Lung microvascular endothelial cell (primary cell): Measurements from ENCODE around the gene CORO7. TPM values are rescaled to one million over a fixed set of nuclear protein-coding genes. Genes with fewer than 3 reads are reported as not detected.
A peak's percentile ranks its signal among the peaks of the same experiment; 100 is the strongest.

Source experiments
- DNase-seq, 2 donors: peaks; one replicate each; pipeline versions ENCODE4 v3.0.0 to v3.0.0-alpha.2; 2010; ENCODE audit warnings: low read depth in 2 of 2
- total RNA-seq: library from RNA; depleted of rRNA; stranded (reverse); fragments of >200 nt; gene quantifications from 2 replicates; pipeline ENCODE4 v1.2.1, GENCODE V29; 2014

The CORO7 gene
- total RNA-seq, 1 donor from 2014 or later = 34.9 TPM

DNA sequence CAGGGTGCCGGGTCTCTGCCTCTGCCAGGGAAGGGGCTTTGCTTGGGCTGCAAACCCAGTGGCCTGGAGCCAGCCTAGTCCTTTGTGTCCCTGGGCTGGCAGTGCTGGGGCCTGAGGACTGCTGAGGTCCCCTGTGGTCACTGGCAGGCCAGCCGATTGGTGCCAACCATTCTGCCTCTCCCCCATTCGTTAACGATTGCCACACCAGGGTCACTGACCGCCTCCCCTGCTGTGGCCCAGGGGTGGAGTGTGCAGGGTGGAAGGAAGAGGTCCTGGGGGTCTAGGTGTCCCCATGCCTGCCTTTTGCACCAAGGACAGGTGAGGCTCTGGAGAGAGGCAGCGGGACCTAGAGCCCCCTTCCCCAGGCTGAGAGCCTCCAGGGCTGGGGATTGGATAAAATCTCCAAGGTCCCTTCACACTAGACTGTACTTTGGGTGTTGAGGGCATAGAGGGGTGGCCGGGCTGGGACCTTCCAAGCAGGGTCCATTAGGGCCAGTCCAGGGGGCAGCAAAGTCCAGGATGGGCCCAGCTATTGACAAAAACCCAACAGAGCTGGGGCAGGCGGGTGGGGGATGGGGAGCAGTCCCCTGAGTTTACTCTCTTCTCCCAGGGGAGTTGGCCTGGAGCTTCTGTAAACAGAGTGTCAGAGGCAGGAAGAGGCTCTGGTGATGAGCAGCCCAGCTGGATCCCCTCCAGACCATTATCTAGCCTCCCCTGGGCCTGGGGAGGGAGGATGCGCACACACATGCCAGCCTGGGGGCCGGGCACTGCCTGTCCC, 43.6 kb downstream of the CORO7 start:
- DNase-seq = peak in 1 of 2 donors; percentile 88

DNA sequence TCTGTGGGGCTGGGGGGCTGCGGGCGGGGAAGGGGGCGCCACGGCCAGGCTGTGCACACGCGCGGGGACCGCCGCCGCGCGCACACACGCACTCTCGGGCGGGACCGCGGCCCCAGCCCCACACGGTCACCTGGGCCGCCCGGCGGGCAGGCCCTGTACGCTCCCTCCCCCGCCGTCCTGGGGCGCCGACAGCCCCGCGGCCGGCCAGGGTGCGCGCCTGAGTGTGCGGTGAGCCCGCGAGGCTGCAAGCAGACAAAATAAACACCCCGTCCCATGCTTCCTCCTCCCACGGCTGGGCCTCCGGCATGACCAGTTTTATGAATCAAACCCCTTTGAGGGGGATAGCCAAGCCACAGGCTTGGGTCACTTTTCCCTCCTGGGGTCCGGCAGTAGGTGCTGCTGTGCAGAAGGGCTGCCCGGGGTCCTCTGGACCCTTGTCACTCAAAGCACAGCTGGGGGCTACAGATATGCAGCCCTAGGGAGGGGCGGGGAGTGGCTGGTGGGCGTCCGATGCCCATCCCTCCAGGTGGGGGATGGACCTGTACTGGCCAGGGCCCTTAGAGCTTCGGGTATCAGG, 44.3 kb downstream of the CORO7 start:
- peak; percentile 23 to 38 for DNase-seq

DNA sequence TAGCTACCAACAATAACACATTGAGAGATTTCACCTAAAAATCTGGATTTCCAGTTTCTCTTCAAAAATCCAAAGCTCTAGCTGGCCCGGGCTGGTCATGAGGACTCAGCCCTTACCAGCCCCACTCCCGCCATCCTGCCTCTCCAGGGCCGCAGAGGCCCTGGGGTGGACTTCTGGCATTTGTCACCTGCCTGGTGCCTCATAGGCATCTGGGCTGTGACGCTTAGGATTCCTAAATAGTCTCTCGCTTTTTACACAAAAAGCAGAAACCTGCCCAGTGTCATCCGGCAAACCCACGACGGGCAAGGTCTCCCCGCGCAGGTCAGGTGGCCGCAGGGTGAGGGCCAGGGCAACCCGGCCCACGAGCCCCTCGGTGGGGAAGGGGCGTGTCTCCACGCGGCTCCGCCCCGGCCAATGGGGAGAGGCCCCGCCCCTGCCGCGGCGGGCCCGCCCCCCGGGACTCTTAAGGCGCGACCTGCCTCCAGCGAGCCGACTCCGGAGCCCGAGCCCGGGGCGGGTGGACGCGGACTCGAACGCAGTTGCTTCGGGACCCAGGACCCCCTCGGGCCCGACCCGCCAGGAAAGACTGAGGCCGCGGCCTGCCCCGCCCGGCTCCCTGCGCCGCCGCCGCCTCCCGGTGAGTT, 44.9 kb downstream of the CORO7 start, which contains the start of gene VASN:
Gene VASN, plus strand, starts transcription at position 492 of the 644 bp plus-strand sequence. CDS start 9,030 bp downstream, outside the sequence.
- peak; percentile 58 to 72 for DNase-seq

DNA sequence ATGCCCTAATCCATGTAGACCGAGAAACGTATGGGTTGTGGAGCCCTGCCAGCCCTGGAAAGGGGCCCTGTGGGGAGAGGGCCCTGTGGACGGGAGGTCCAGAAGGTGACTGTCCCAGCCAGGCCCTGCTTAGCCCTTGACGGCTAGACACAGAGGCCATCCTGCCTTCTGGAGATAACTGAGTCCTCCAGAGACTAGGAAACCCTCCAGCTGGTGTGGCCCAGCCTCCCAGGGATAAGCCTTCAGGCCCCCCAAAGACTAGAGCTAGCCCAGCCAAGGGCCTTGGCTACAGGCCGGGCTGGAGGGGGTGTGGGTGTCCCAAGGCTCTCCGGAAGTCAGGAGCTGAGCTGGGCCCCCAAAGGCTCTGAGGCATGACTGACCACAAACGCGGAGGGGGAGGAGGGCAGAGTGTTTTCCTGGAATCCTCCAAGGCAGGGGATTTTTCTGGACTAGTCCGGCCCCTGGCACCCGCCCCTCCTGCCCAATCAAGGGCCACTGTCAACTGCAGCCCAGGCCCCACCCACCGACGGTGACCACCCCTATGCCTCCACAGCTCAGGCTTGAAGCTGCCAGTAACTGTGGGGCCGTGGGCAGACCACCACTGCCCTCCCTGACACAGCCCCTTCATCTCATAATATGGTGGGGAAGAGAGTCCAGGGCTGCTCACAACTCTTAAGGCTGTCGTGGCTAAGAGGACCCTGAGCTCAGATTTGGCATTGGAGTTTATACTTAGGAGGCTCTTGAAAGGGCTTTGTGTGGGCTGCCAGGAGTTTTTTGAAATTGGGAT, 45.6 kb downstream of the CORO7 start:
- no peak for DNase-seq

DNA sequence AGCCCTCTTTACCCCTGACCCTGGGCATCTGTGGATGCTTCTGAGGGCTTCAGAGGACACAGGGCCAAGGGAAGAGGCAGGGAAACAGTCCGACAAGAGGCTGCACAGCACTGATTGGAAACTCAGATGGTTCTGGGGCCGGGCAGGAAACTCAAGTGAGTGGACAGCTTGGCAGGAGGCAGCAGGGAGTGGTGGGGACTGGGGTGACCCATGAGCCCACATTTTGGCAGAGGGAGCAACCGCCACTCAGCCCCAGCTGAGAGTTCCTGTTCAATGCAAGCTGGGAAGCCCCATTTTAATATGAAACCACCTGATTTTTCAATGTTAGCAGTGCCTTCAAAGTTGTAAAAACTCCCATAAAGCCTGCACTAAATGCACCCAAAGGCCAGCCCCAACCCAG, 46.2 kb downstream of the CORO7 start:
- no peak for DNase-seq

DNA sequence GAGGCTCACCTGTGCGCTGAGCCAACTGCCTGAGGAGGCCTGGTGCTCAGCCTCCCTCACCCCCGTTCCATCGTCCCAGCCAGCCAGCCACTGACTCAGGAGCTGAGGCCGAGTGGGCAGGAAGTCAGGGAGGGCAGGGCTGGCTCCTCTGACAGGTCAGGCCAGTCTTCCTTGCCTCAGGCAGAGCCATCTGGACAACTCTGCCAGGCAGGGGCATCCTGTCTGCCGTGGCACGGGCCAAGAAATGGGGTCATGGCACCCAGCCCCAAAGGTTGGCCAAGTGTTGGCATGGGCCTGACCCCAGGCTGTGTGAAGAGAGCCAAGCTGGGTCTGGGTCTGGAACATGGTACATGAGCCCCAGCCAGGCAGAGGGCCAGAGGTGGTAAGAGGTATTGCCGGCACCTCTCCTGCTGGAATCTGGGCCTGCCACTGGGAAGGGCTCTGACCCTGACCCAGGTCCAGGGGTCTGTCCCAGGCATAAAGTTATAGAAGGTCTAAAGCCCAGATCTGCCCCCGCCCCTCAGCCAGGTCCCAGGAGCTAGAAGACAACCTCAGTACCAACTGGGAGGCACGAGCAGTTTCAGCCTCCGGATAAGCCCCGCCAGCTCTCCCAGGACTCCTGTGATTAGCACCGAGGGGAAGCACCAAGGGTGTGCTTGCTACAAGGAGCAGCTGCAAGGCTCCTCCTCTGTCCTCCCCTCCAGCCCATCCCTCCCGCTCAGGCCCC, 47.2 kb downstream of the CORO7 start:
- peak in 1 of 2 donors; percentile 39 for DNase-seq

DNA sequence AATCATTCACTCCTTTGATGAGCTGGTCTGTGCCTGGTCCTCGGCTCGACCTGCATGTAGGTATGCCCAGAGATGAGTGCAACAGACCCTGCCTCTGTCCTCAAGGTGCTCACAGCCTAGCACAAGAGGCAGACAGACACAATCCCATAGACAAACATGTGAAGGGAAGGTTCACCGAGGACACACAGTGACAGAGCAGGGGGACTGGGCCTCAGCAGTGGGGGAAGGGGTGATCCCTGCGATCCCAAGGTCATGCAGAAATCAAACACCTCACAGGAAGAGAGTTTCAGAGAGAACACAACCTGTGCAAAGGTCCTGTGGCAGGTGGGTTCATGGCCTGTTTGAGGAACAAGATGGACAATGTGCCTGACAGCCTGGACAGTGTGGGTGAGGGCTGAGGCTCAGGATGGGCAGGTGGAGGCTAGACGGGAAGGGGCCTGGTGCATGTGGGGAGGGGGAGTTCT, 49.0 kb downstream of the CORO7 start:
- no peak for DNase-seq

DNA sequence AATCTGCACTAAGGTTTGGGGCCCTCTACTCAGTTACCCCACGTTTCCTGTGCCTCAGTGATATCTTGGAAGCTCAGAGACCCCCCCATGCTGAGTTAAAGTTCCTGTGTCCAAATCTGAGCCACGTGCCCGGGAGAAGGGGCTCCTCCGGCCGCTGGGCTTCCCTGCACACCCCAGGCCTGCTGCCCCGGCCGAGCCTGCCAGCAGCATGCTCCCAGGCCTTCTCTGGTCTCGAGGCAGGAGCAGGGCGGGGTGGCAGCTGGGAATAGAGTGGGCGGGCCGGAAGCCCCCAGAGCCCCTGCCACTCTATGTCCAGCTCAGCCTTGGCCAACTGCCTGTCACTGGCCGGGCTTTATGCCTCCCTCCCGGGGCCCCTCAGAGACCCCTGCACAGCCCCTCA, 50.4 kb downstream of the CORO7 start:
- DNase-seq = no peak

DNA sequence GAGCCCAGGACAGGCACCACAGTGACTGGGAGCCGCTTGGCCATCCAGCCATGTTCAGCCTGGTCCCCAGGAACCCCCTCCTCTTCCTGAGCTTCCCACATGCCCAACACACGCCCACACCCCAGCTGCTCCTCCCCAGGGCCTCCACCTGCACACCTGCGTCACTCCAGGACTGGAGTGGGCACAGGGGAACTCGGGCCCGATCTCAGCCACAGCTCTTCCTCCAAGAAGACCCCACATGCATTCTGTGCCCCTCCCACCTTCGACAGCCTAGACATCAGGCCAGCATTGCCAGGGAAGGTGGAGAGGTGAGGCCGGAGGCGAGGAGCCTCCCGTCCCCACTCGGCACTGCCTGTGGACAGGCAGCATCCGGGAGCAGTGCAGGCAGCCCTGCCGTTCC, 50.8 kb downstream of the CORO7 start:
- DNase-seq = no peak

DNA sequence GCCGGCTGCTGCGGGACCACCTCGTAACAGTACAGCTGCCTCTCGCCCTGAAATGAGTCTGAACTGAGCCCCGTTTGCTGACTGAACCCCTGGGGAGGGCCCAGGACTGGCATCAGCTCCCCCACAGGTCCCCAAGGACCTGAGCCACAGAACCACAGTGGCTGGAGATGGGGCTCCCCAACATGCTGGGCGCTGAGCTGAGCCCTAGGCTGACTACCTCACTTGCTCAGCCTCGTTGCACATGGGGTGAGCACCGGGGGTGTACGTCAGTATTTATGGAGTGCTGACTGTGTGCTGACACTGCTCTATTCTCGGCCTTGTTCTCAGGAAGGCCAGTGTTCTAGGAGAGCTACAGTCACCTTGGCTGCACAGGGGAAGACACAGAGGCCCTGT, 51.4 kb downstream of the CORO7 start:
- DNase-seq = no peak

DNA sequence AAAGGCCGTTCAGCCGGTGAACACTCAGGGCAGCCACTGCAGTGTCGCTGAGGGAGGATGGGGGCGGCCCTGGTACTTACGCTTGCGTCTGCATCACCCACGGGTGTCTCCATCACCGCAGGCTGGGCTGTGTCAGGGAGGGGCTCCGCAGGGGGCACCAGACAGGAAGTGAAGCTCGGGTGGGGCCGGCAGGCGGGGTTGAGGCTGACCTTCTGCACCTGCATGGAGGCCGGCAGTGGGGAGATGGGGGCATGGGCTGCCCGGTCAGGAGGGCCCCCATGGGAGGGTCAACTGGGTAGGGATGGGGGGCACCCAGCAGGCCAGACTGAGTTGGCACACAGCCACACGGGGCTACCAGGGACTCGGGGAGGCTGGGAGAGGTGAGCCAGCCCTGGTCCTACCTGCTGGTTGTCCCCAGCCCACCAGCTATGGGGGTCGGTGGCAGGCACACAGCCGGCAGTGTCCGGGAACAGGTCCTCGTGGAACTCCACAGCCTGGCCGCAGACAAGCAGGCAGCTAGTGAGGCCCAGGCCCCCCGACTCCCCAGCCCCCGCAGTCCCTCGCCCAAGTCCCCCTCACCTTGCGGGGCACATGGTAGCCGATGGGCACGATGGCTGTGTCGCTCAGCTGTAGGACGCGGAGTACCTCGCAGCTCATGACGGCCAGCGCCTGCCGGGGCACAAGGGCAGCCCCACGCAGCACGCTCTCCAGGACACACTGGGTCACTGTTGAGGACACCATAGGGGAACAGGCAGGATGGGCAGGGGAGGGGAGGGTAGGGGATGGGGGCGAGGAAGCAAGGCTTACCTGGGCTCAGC, 52.0 kb downstream of the CORO7 start:
- no peak for DNase-seq

DNA sequence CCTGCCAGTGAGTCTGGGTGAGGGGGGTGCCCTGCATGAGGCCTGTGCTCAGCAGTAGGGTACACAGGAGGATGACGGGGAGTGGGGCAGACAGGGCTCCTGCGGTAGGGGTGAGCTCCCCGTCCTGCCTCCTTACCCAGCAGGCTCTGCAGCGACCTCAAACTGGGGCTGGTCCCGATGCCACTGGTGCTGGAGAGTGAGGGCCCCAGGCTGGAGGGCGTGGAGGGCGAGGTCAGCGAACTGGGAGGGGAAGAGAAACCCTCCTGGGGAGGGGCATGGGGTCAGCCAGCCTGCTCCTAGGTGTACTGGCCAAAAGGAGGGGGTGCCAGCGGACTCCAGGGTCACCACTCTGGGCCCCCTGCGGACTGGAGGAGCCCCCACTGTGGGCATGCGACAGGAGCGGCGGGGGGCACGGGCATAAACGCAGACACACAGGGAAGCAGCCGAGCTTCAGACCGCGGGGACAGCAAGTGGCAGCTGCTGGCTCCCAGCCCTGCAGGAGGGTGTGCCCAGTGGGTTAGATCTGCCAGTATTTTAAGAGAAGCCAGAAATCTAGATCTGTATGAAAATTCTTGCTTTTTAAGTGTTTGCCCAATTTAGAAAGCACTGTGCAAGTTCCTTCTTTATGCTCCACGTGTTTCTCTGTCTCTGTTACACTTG, 53.8 kb downstream of the CORO7 start:
- no peak for DNase-seq

DNA sequence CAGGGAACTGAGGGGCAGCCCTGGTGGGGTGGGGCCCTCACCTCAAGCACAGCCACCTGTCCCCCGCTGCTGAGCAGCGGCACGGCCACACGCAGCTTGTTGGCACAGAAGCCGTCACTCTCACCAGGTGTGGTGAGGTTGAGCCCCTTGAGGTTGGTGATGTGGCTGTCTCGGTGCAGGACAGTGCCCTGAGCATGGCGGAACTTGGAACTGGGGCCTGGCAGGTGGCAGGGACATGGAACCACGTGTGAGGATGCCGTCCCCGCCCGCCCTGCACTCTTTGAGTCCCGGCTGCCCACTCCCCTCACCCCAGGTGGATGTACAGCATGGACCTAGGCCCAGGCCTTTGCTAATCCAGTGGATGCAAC, 54.5 kb downstream of the CORO7 start:
- DNase-seq = no peak

DNA sequence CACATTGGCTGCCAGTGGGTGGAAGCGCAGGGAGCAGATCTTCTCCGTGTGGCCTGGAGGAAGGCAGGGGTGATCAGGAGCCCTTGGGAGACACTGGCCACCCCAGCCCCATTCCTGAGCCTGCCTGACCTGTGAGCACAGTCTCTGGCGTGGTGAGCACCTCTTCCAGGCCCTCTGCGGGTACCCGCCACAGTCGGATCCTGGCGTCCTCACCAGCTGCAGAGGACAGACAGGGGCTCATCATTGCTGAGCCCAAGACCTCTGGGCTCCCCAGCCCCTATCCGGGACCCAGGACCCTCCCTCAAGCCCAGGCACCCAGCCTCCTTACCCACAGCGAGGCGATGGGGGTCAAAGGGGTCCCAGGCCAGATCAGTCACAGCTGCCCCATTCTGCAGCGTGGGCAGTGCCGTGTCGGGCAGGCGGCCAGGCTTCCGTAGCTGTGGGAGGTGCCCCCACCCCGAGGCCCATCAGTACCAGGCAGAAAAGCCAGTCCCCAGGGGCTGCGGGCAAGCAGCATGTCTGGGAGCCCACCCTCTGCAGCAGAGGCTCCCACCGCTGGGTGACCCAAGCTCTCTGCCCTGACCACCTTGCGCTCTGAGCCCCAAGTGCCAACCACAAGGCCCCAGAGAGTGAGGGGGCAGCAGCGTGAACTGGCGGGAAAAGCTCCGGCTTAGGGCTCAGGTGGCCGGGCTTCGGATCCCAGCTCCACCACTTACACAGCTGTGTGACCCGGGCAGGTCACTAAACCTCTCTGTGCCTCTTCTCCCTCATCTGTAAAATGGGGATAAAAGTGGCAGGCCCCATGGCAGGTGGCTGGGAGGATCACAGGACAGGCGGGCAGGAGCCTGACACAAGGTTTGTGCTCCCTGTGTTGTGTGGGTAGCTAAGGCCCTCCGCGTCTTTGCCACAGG, 55.1 kb downstream of the CORO7 start:
- no peak for DNase-seq

DNA sequence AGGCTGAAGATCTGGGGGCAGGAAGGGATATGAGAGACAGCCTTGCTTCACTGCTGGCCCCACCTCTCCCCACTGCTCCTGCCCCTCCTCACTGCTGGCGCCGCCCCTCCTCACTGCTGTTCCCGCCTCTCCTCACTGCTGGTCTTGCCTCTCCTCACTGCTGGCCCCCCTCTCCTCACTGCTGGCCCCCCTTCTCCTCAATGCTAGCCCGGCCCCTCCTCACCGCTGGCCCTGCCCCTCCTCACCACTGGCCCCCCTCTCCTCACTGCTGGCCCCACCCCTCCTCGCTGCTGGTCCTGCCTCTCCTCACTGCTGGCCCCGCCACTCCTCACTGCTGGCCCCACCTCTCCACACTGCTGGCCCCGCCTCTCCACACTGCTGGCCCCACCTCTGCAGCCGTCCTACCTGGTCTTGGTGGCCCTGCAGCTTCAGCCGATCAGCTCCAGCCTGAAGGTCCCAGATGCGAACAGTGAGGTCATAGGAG, 55.8 kb downstream of the CORO7 start:
- no peak for DNase-seq

DNA sequence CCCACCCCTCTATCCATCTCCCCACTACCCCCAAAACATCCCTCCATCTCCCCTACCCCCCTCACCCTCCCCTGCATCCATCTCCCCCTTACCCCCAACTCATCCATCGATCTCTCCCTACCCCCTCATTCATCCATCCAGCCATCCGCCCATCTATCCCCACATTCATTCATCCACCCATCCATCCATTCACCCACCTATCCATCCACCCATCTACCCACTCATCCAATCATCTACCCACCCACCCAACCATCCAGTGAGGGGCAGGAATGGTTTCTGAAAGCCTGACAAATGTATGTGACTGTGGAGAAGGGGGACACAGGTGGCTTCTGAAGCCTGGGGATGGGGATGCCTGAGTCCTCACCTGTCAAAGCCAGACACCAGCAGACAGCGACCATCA, 56.5 kb downstream of the CORO7 start:
- no peak for DNase-seq

DNA sequence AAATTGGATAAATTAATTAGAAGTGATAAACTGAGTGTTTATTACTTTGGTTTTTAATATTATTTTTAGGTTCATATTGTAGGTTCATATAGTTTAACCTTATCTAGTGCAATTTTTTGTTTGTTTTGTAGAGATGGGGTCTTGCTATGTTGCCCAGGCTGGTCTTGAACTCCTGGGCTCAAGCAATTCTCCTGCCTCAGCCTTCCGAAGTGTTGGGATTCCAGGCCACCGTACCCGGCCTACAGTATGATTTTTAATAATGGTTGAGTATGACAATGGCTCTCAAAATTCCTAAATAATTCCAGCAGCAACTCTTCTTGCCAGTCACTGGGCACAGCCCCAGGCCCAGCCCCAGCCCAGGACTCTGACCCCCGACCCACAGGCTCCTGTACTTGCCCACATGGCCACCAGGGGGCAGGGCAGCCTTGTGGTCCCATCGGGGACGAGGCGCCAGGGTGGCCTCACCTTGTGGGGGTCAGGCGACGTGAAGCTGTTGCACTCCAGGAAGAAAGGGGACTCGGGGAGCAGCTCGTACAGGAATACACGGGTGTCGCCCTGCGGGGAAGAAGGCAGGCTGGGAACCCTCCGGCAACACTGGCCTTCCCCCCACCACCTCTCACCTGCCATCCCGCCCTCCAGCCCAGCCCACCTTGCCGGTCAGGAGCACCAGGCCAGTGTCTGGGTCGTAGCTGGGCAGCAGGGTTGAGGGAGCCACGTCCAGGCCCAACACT, 57.4 kb downstream of the CORO7 start:
- peak; percentile 30 to 66 for DNase-seq

DNA sequence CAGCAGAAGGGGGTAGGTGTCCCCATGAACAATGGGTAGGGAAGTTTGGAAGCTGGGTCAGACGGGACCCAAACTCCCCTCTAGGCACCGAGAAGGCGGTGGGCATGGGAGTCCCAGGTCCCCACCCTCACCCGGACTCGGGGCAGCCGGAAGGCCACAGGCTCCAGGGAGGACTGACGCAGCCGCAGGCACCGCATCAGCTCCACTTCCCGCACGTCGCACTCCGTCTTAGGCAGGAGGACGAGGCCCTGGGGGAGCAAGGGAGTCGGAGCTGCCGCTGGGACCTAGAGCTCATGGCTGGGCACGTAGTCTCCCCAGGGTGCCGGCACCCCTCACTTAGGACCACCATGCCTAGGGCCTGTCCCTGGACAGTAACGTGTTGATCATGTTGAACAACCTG, 58.2 kb downstream of the CORO7 start:
- DNase-seq = no peak
